Panc1 (cell line): ENCODE measurements around the gene FBXO36. TPM values are rescaled to one million over a fixed set of nuclear protein-coding genes. Genes with fewer than 3 reads are reported as not detected.

Source experiments
- ATAC-seq: fragments of 200-7000 bp; cut with Tn5 transposase; 2 replicates; pipeline ENCODE4 v1.9.1; 2020; ENCODE audit warnings: mild to moderate bottlenecking, moderate library complexity
- BruUV-seq: library from RNA; stranded (reverse); fragments of 400-500 nt; replicated peaks from 2 replicates; lab custom pipeline; 2021; lab: Mats Ljungman, UMichigan
- CTCF ChIA-PET: fragments of 300-600 bp; sonication (Branson Sonifier 250); formaldehyde crosslinking; loops from one replicate; lab custom pipeline; 2022; ENCODE audit warnings: antibody characterized with exemption; lab: Charles Lee
- POLR2A ChIA-PET: fragments of 300-600 bp; sonication (Branson Sonifier 250); formaldehyde crosslinking; loops from one replicate; lab custom pipeline; 2022; ENCODE audit warnings: antibody characterized with exemption; lab: Charles Lee
- DNase-seq: peaks from one replicate; pipeline ENCODE4 v3.0.0-alpha.2; 2010; ENCODE audit warnings: low read depth, low spot score
- H3K27ac ChIP-seq: 2 replicates; pipeline ENCODE4 v1.5.1; 2011; ENCODE audit warnings: mild to moderate bottlenecking, low read length, inconsistent platforms
- H3K27me3 ChIP-seq: fragments of 200-500 bp; sonication (Bioruptor generic); 2 replicates; pipeline ENCODE4 v1.6.0; 2014; ENCODE audit warnings: low read length, inconsistent platforms; ENCODE audit not compliant: control insufficient read depth, insufficient read depth
- H3K36me3 ChIP-seq: fragments of 200-500 bp; sonication (Bioruptor generic); 2 replicates; pipeline ENCODE4 v1.5.1; 2014; ENCODE audit warnings: inconsistent platforms, mild to moderate bottlenecking, low read length, moderate library complexity; ENCODE audit not compliant: control insufficient read depth, insufficient read depth
- H3K4me1 ChIP-seq: 2 replicates; pipeline ENCODE4 v1.5.1; 2011; ENCODE audit warnings: inconsistent platforms, mild to moderate bottlenecking, low read length, moderate library complexity; ENCODE audit not compliant: control insufficient read depth, insufficient read depth
- H3K4me3 ChIP-seq, 2 experiments: 2 replicates each; pipeline ENCODE4 v1.5.1; 2011 to 2012; ENCODE audit warnings: low read depth in 2 of 2, low read length in 2 of 2, mild to moderate bottlenecking in 2 of 2, inconsistent platforms in 1 of 2, moderate library complexity in 1 of 2
- H3K9me3 ChIP-seq: fragments of 200-500 bp; sonication (Bioruptor generic); 2 replicates; pipeline ENCODE4 v1.5.1; 2014; ENCODE audit warnings: low read depth, mild to moderate bottlenecking, inconsistent platforms, low read length, moderate library complexity; ENCODE audit not compliant: control insufficient read depth, insufficient read depth
- POLR2AphosphoS5 ChIP-seq: IDR thresholded peaks from 2 replicates; pipeline ENCODE4 v1.6.1; 2012; ENCODE audit warnings: mild to moderate bottlenecking, low read depth, low read length, moderate library complexity
- SIN3A ChIP-seq: IDR thresholded peaks from 2 replicates; pipeline ENCODE4 v1.6.1; 2012; ENCODE audit warnings: low read depth, mild to moderate bottlenecking, low read length, moderate library complexity, borderline replicate concordance; ENCODE audit not compliant: insufficient read depth
- TCF7L2 ChIP-seq: IDR thresholded peaks from 2 replicates; pipeline ENCODE4 v1.6.1; 2011; ENCODE audit warnings: mild to moderate bottlenecking, low read depth, low read length, inconsistent platforms
- in situ Hi-C: cut with HindIII; loops from 2 replicates; pipeline ENCODE4 v1.10.0; 2016; ENCODE audit warnings: low sequenced_read_pairs, low pct_unique_long_range_greater_than_20kb
- intact Hi-C: fragments of 100-400 bp; cut with micrococcal nuclease; formaldehyde crosslinking; loops from one replicate; pipeline ENCODE4 v1.10.0; 2022; ENCODE audit not compliant: unreplicated experiment
- total RNA-seq: library from RNA; stranded (reverse); gene quantifications from one replicate; pipeline ENCODE4 v1.2.1, GENCODE V29; 2021; ENCODE audit not compliant: unreplicated experiment
- TF ChIP-seq, protein P1 (sequence below), 2 experiments: IDR thresholded peaks; 2 replicates each; pipeline ENCODE4 v1.6.1; 2011 to 2012; ENCODE audit warnings: low read depth in 2 of 2, control low read depth in 1 of 2, low read length in 1 of 2, mild to moderate bottlenecking in 1 of 2, moderate library complexity in 1 of 2; ENCODE audit not compliant: insufficient read depth in 1 of 2
- TF ChIP-seq, protein P2 (sequence below): fragments of 450-650 bp; IDR thresholded peaks from 2 replicates; pipeline ENCODE4 v1.5.1; 2017; ENCODE audit warnings: mild to moderate bottlenecking

The FBXO36 gene
- total RNA-seq, 1 experiment from 2014 or later: 3.9 TPM

DNA sequence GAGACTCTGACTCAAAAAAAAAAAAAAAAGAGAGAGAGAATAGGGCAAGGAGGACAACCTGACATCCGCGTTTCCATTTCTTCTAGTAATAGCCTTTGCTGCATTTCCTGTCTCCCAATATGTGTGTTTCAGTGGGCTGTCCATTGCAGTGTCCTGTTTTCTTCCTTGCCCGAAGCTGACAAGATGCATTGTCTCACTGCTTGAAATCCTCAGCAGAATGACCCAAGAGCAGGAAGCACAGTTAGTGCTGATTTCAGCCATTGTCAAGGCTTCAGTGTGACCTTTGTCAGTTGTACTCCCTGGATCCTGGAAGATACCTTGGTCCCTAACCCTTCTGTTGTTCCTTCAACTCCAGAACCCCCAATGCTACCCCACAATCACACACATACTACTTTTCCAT is 75.3 kb downstream of the FBXO36 start:
- TF ChIP-seq, protein P1, sequence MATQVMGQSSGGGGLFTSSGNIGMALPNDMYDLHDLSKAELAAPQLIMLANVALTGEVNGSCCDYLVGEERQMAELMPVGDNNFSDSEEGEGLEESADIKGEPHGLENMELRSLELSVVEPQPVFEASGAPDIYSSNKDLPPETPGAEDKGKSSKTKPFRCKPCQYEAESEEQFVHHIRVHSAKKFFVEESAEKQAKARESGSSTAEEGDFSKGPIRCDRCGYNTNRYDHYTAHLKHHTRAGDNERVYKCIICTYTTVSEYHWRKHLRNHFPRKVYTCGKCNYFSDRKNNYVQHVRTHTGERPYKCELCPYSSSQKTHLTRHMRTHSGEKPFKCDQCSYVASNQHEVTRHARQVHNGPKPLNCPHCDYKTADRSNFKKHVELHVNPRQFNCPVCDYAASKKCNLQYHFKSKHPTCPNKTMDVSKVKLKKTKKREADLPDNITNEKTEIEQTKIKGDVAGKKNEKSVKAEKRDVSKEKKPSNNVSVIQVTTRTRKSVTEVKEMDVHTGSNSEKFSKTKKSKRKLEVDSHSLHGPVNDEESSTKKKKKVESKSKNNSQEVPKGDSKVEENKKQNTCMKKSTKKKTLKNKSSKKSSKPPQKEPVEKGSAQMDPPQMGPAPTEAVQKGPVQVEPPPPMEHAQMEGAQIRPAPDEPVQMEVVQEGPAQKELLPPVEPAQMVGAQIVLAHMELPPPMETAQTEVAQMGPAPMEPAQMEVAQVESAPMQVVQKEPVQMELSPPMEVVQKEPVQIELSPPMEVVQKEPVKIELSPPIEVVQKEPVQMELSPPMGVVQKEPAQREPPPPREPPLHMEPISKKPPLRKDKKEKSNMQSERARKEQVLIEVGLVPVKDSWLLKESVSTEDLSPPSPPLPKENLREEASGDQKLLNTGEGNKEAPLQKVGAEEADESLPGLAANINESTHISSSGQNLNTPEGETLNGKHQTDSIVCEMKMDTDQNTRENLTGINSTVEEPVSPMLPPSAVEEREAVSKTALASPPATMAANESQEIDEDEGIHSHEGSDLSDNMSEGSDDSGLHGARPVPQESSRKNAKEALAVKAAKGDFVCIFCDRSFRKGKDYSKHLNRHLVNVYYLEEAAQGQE (IDR thresholded peaks at IDR 0.05; ENCODE audit: insufficient read depth in 1 of 2, low read depth in 2 of 2, low read length in 1 of 2): no peak
- TF ChIP-seq, protein P2, sequence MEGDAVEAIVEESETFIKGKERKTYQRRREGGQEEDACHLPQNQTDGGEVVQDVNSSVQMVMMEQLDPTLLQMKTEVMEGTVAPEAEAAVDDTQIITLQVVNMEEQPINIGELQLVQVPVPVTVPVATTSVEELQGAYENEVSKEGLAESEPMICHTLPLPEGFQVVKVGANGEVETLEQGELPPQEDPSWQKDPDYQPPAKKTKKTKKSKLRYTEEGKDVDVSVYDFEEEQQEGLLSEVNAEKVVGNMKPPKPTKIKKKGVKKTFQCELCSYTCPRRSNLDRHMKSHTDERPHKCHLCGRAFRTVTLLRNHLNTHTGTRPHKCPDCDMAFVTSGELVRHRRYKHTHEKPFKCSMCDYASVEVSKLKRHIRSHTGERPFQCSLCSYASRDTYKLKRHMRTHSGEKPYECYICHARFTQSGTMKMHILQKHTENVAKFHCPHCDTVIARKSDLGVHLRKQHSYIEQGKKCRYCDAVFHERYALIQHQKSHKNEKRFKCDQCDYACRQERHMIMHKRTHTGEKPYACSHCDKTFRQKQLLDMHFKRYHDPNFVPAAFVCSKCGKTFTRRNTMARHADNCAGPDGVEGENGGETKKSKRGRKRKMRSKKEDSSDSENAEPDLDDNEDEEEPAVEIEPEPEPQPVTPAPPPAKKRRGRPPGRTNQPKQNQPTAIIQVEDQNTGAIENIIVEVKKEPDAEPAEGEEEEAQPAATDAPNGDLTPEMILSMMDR: no peak
- TF ChIP-seq POLR2AphosphoS5: no peak
- no peak for TF ChIP-seq SIN3A
- TF ChIP-seq TCF7L2: no peak
- no peak for DNase-seq
- Histone ChIP-seq H3K4me1 (no peaks in the 10 kb centered on the region), H3K4me3 (no peak overlapping the region), H3K36me3 (no peaks in the 10 kb centered on the region), H3K27ac (no peak overlapping the region), H3K9me3 (no peaks in the 10 kb centered on the region), H3K27me3 (no peaks in the 10 kb centered on the region)
- no TSS peak for BruUV-seq
- in situ Hi-C loops (no loop called here), intact Hi-C loops (no loop called here)
- CTCF ChIA-PET: no interaction called here
- ATAC-seq: no peak
- POLR2A ChIA-PET: no interaction called here

GRCh38 chr2:230000118-230000841 is 78.0 kb downstream of the FBXO36 start:
- intact Hi-C loops: no loop called here
- BruUV-seq: no TSS peak
- DNase-seq (no peak), ATAC-seq (no peak)
- H3K36me3 ChIP-seq: no peaks in the 10 kb centered on the region
- no peak overlapping the region for H3K4me3 ChIP-seq
- POLR2A ChIA-PET: no interaction called here
- no peaks in the 10 kb centered on the region for H3K4me1 ChIP-seq
- in situ Hi-C loops: no loop called here
- CTCF ChIA-PET: no interaction called here
- H3K27ac ChIP-seq: no peak overlapping the region
- no peaks in the 10 kb centered on the region for H3K27me3 ChIP-seq
- no peaks in the 10 kb centered on the region for H3K9me3 ChIP-seq
- no peak for TF ChIP-seq TCF7L2
- TF ChIP-seq, protein P2: no peak
- TF ChIP-seq SIN3A: no peak
- TF ChIP-seq POLR2AphosphoS5: no peak
- TF ChIP-seq, protein P1 (IDR thresholded peaks at IDR 0.05; ENCODE audit: insufficient read depth in 1 of 2, low read depth in 2 of 2, low read length in 1 of 2): no peak
